Gastrocnemius medialis (tissue), 4 donors: ENCODE data around the gene VCAM1. TPM values are rescaled to one million over a fixed set of nuclear protein-coding genes. Genes with fewer than 3 reads are reported as not detected.
"Not testable (repeated sequence)": the region's sequence is repeated elsewhere in the genome, so short reads cannot be mapped to it uniquely, and the experiment has no call there.

Experiments
- ATAC-seq, 2 donors: fragments of 150-250 bp; one replicate each; pipeline ENCODE4 v1.9.1; 2016
- DNase-seq, 2 donors: peaks; one replicate each; pipeline ENCODE4 v3.0.0-alpha.2; 2019
- H3K27ac ChIP-seq, 4 donors: fragments of 200-600 bp; sonication (generic); 1 replicate in 1 of 4; 2 replicates in 3 of 4; pipeline ENCODE4 v1.5.1; 2016 to 2018; ENCODE audit warnings: mild to moderate bottlenecking in 2 of 4, moderate library complexity in 1 of 4
- H3K27me3 ChIP-seq, 3 donors: fragments of 200-600 bp; sonication (generic) in 2 of 3; 1 replicate in 1 of 3; 2 replicates in 2 of 3; pipeline versions ENCODE4 v1.5.1 to v1.6.0; 2016 to 2019; ENCODE audit warnings: mild to moderate bottlenecking in 1 of 3, moderate library complexity in 1 of 3
- H3K36me3 ChIP-seq, 2 donors: fragments of 200-600 bp; sonication (generic) in 1 of 2; one replicate each; pipeline ENCODE4 v1.5.1; 2017 to 2018
- H3K4me1 ChIP-seq, 2 donors: fragments of 200-600 bp; sonication (generic) in 1 of 2; one replicate each; pipeline ENCODE4 v1.5.1; 2016 to 2017; ENCODE audit warnings: mild to moderate bottlenecking in 2 of 2
- H3K4me3 ChIP-seq, 4 donors: fragments of 200-600 bp; sonication (generic) in 3 of 4; 1 replicate in 1 of 4; 2 replicates in 3 of 4; pipeline ENCODE4 v1.5.1; 2016 to 2019; ENCODE audit warnings: mild to moderate bottlenecking in 2 of 4
- H3K9me3 ChIP-seq, 3 donors: fragments of 200-600 bp; sonication (generic) in 2 of 3; 1 replicate in 1 of 3; 2 replicates in 2 of 3; pipeline ENCODE4 v1.5.1; 2016 to 2019
- POLR2A ChIP-seq, 2 donors: fragments of 450-650 bp; IDR thresholded peaks; one replicate each; pipeline ENCODE4 v1.6.1; 2017; ENCODE audit warnings: antibody characterized with exemption in 2 of 2, mild to moderate bottlenecking in 2 of 2, moderate library complexity in 2 of 2
- in situ Hi-C, 4 donors: fragments of 200-750 bp; cut with MboI; loops; one replicate each; pipeline versions ENCODE4 v1.15.0 to v1.8.0; 2017; ENCODE audit warnings: low sequenced_read_pairs in 4 of 4
- intact Hi-C: fragments of 100-400 bp; cut with DNase I; formaldehyde crosslinking; loops from one replicate; pipeline ENCODE4 v1.15.1; 2023; ENCODE audit warnings: low total_unique reads
- total RNA-seq, 4 donors: library from RNA; depleted of rRNA; stranded (reverse); fragments of >200 nt; gene quantifications; one replicate each; pipeline versions ENCODE4 v1.1.0 to v1.2.3, GENCODE V29; 2016
- TF ChIP-seq, protein P1 (sequence below), 5 experiments: fragments of 450-650 bp in 3 of 5; fragments of 200-600 bp in 2 of 5; sonication (generic) in 2 of 5; IDR thresholded peaks in 4 of 5; conservative IDR thresholded peaks in 1 of 5; 1 replicate in 4 of 5; 2 replicates in 1 of 5; pipeline ENCODE4 v1.5.1; 2016 to 2019; ENCODE audit warnings: antibody characterized with exemption in 5 of 5, mild to moderate bottlenecking in 3 of 5, moderate library complexity in 3 of 5

The VCAM1 gene
- total RNA-seq, 4 donors from 2014 or later, result 0.72 to 2.4 (median 1.4) TPM

DNA sequence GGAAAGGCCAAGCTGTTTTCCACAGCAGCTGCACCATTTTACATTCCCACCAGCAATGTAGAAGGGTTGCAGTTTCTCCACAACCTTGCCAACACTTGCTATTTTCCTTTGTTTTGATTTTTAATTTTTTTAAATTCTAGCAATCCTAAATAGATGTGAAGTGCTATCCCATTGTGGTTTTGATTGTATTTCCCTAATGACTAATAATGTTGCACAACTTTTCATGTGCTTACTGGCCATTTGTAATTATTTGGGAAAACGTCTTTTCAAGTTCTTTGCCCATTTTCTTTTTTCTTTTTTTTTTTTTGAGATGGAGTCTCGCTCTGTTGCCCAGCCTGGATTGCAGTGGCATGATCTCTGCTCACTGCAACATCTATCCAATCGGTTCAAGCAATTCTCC is 53.9 kb downstream of the VCAM1 start:
- H3K4me1 ChIP-seq, result no peaks in the 10 kb centered on the region
- no peaks in the 10 kb centered on the region for H3K9me3 ChIP-seq
- in situ Hi-C loops, result no loop called here
- H3K27ac ChIP-seq, result no peak overlapping the region
- no peak for DNase-seq
- intact Hi-C loops, result no loop called here
- H3K36me3 ChIP-seq, result no peaks in the 10 kb centered on the region
- no peak overlapping the region for H3K4me3 ChIP-seq
- H3K27me3 ChIP-seq, result no peaks in the 10 kb centered on the region
- no peak for TF ChIP-seq POLR2A (IDR thresholded peaks at IDR 0.05)
- TF ChIP-seq, protein P1, sequence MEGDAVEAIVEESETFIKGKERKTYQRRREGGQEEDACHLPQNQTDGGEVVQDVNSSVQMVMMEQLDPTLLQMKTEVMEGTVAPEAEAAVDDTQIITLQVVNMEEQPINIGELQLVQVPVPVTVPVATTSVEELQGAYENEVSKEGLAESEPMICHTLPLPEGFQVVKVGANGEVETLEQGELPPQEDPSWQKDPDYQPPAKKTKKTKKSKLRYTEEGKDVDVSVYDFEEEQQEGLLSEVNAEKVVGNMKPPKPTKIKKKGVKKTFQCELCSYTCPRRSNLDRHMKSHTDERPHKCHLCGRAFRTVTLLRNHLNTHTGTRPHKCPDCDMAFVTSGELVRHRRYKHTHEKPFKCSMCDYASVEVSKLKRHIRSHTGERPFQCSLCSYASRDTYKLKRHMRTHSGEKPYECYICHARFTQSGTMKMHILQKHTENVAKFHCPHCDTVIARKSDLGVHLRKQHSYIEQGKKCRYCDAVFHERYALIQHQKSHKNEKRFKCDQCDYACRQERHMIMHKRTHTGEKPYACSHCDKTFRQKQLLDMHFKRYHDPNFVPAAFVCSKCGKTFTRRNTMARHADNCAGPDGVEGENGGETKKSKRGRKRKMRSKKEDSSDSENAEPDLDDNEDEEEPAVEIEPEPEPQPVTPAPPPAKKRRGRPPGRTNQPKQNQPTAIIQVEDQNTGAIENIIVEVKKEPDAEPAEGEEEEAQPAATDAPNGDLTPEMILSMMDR (IDR thresholded peaks at IDR 0.05 in 4 of 5, conservative IDR thresholded peaks at IDR 0.05 in 1 of 5), result no peak
- no peak for ATAC-seq

DNA sequence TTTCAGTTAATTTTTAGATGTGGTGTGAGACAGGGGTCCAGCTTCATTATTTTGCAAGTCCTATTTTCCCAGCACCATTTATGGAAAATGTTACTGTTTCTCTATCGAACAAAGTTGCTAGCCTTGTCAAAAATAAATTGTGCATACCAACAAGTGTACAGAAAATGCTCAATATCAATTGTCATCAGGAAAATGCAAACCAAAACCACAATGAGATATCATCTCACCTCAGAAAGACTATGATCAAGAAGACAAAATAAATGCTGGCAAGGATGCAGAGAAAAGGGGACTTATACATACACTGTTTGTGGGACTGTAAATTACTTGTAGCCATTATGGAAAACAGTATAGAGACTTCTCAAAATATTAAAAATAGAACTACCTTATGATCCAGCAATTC is 54.8 kb downstream of the VCAM1 start:
- no peak overlapping the region for H3K4me3 ChIP-seq
- H3K9me3 ChIP-seq, result no peaks in the 10 kb centered on the region
- DNase-seq (no peak), ATAC-seq (no peak)
- intact Hi-C loops, result no loop called here
- no peaks in the 10 kb centered on the region for H3K36me3 ChIP-seq
- in situ Hi-C loops, result no loop called here
- no peak for TF ChIP-seq POLR2A (IDR thresholded peaks at IDR 0.05)
- TF ChIP-seq, protein P1 (IDR thresholded peaks at IDR 0.05 in 4 of 5, conservative IDR thresholded peaks at IDR 0.05 in 1 of 5), result no peak
- no peaks in the 10 kb centered on the region for H3K27me3 ChIP-seq
- no peak overlapping the region for H3K27ac ChIP-seq
- H3K4me1 ChIP-seq, result no peaks in the 10 kb centered on the region

DNA sequence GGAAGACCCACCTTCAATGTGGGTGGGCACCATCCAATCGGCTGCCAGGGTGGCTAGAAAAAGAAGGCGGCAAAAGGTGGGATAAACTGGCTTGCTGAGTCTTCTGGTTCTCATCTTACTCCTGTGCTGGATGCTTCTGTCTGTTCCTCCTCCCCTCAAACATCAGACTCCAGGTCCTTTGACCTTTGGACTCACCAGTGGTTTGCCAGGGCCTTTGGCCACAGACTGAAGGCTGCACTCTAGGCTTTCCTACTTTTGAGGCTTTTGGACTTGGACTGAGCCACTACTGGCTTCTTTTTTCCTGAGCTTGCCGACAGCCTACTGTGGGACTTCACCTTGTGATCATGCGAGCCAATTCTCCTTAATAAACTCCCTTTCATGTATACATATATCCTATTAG is 55.9 kb downstream of the VCAM1 start:
- intact Hi-C loops (no loop called here), in situ Hi-C loops (no loop called here)
- Histone ChIP-seq H3K4me1 (no peaks in the 10 kb centered on the region), H3K4me3 (no peak overlapping the region), H3K9me3 (no peaks in the 10 kb centered on the region), H3K36me3 (no peaks in the 10 kb centered on the region), H3K27ac (no peak overlapping the region), H3K27me3 (no peaks in the 10 kb centered on the region)
- DNase-seq (no peak), ATAC-seq (no peak)
- no peak for TF ChIP-seq POLR2A (IDR thresholded peaks at IDR 0.05)
- TF ChIP-seq, protein P1 (IDR thresholded peaks at IDR 0.05 in 4 of 5, conservative IDR thresholded peaks at IDR 0.05 in 1 of 5), result no peak

DNA sequence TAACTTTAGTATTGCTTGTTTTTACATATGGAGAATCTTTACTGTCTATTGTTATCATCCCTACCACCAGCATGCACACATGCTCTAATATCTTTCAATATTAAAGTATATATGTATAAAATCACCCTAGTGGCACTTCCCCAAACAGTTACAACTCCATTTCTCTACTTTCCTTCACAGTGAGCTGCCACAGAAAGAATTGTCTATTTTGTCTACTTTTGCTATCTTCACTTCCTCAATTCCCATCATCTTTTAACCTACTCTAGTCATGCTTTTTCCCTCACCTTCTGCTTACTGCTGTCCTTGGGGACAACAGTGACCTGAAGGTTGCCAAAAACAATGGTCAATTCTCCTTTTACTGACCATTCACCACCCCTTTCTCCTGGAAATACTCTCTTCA is 59.2 kb downstream of the VCAM1 start:
- Histone ChIP-seq H3K36me3 (no peaks in the 10 kb centered on the region), H3K27ac (no peak overlapping the region), H3K4me3 (no peak overlapping the region), H3K4me1 (no peaks in the 10 kb centered on the region), H3K27me3 (no peaks in the 10 kb centered on the region), H3K9me3 (no peaks in the 10 kb centered on the region)
- intact Hi-C loops (no loop called here), in situ Hi-C loops (no loop called here)
- ATAC-seq, result no peak
- TF ChIP-seq, protein P1 (IDR thresholded peaks at IDR 0.05 in 4 of 5, conservative IDR thresholded peaks at IDR 0.05 in 1 of 5), result no peak
- TF ChIP-seq POLR2A (IDR thresholded peaks at IDR 0.05), result no peak
- DNase-seq, result no peak

DNA sequence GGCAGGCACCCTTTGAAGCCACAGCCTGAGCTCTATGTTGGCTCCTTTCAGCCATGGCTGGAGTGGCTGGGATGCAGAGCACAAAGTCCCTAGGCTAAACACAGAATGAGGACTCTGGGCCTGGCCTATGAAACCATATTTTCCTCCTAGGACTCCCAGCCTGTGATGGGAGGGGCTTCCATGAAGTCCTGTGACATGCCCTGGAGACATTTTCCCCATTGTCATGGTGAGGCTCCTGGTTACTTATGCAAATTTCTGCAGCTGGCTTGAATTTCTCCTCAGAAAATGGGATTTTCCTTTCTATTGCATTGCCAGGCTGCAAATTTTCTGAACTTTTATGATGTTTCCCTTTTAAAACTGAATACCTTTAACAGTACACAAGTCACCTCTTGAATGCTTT is 61.3 kb downstream of the VCAM1 start:
- no peaks in the 10 kb centered on the region for H3K36me3 ChIP-seq
- no peaks in the 10 kb centered on the region for H3K4me1 ChIP-seq
- no peaks in the 10 kb centered on the region for H3K27me3 ChIP-seq
- H3K27ac ChIP-seq, result no peak overlapping the region
- no peaks in the 10 kb centered on the region for H3K9me3 ChIP-seq
- ATAC-seq (no peak), DNase-seq (no peak)
- in situ Hi-C loops (no loop called here), intact Hi-C loops (no loop called here)
- H3K4me3 ChIP-seq, result no peak overlapping the region
- TF ChIP-seq, protein P1 (IDR thresholded peaks at IDR 0.05 in 4 of 5, conservative IDR thresholded peaks at IDR 0.05 in 1 of 5), result no peak

DNA sequence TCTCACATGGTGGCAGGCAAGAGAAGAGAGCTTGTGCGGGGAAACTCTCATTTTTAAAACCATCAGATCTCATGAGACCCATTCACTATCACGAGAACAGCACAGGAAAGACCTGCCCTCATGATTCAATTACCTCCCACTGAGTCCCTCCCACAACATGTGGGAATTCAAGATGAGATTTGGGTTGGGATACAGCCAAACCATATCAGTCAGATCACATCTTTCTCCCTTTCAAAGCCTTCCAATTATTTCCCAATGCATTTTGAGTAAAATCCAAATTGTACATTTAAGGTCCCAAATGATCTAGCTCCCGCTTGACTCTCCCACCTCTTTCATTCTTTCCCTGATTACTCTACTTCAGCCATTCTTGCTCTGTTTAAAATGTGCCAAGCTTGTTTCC is 62.2 kb downstream of the VCAM1 start:
- H3K4me1 ChIP-seq, H3K4me3 ChIP-seq, DNase-seq, in situ Hi-C loops, H3K27me3 ChIP-seq, intact Hi-C loops, ATAC-seq, H3K36me3 ChIP-seq, H3K27ac ChIP-seq, H3K9me3 ChIP-seq: not testable (repeated sequence)
